Stimulated activated CD8-positive, alpha-beta memory T cell treated with anti-CD3 and anti-CD28 coated beads, Interleukin-15, amount 100 ng/mL, for 24 hours (primary cell): ENCODE results near the gene RAB33B.
"Not testable (repeated sequence)": the region's sequence is repeated elsewhere in the genome, so short reads cannot be mapped to it uniquely, and the experiment has no call there.

Experiments used
- DNase-seq: peaks from one replicate; pipeline ENCODE4 v3.0.0-alpha.2; 2020; ENCODE audit warnings: low read depth

Gene RAB33B

DNA sequence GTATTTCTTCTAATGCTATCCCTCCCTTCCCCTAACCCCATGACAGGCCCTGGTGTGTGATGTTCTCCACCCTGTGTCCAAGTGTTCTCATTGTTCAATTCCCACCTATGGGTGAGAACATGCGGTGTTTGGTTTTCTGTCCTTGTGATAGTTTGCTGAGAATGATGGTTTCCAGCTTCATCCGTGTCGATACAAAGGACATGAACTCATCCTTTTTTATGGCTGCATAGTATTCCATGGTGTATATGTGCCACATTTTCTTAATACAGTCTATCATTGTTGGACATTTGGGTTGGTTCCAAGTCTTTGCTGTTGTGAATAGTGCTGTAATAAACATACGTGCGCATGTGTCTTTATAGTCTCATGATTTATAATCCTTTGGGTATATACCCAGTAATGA, 10.6 kb downstream of the RAB33B start:
- DNase-seq: not testable (repeated sequence)

DNA sequence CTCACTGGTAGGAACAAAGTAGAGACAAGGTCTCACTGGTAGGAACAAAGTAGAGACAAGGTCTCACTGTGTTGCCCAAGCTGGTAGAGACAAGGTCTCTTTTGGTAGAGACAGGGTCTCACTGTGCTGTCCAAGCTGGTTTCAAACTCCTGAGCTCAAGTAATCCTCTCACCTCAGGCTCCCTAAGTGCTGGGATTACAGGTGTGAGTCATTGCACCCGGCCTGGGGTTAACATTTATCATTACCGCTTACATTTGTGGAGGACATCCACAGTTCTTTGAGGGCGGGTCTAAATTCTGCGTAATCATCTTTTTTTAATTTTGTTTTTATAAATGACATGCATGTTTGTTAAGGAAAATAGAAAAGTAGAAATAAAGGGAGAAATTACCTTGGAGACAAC, 12.0 kb downstream of the RAB33B start:
- DNase-seq: no peak

DNA sequence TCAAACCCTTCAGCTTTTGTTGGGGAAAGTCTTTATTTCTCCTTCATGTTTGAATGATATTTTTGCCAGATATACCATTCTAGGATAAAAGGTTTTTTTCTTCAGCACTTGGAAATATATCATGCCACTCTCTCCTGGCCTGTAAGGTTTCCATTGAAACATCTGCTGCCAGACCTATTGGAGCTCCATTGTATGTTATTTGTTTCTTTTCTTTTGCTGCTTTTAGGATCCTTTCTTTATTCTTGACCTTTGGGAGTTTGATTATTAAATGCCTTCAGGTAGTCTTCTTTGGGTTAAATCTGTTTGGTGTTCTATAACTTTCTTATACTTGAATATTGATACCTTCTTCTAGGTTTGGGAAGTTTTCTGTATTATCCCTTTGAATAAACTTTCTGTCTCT, 14.8 kb downstream of the RAB33B start:
- not testable (repeated sequence) for DNase-seq

DNA sequence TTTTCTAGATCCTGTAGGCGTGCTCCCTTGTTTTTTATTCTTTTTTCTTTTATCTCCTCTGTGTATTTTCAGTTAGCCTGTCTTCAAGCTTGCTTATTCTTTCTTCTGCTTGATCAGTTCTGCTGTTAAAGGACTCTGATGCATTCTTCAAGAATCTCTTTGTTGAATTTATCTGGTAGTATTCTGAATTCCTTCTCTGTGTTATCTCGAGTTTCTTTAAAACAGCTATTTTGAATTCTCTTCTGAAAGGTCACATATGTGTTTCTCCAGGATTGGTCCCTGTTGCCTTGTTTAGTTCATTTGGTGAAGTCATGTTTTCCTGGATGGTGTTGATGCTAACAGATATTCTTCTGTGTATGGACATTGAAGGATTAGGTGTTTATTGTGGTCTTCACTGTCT, 15.3 kb downstream of the RAB33B start:
- no peak for DNase-seq

DNA sequence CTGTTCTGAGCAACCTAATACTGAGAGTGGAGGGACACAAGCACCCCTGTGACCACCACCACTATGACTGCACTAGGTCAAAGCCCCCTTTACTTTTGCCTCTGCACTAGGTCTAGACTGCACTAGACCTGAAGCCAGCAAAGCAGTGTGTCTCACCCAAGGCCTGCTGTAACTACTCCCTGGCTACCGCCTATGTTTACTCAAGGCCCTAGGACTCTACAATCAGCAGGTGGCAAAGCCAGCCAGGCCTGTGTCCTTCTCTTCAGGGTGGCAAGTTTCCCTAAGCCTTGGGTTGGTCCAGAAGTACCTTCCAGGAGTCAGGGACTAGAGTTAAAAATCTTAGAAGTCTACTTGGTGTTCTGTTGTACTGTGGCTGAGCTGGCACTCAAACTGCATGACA, 15.9 kb downstream of the RAB33B start:
- DNase-seq: no peak

DNA sequence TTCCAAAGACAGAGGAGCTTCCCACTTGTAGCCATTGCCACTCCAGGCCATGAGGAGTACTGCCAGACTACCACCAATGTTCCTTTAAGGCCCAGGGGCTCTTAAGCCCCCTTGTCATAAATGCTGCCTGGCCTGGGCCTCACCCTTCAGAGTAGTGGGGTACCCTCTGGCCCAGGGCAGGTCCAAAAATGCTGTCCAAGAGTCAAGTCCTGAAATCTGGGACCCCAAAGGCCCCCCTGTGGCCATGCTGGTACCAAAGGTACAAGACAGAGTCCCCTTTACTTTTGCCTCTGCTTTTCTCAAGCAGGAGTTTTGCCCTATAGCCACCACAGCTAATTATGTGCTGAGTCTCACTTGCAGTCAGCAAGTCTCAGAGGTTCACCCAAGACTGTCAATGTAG, 16.4 kb downstream of the RAB33B start:
- no peak for DNase-seq

DNA sequence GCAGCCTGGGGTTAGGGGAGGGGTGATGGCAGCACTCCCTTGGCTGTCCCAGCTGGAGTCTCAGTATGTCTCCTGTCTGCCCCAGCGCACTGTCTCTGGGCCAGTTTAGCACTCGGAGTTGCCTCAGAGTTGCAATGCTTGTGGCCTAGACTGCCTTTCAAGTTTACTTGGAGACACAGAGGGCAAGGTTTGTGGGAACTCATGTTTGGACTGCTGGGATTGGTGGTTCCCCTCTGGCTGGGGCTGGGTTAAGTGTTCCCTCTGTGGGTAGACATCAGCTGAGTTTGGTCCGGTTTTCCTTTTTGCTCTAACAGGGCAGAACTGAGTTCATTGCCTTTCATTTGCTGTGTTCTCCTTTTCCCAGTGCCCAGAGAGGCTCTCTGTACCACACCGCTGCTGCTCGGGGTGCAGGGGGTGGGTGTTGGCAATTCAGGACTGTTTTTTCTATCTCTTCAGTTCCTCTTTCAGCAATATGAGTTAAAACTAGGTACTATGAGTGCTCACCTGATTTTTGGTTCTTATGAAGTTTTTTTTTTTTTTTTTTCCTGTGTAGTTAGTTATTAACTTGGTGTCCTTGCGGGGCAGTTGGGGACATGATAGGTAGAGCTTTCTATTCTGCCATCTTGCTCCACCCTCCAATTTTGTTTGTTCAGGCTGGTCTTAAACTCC, 17.2 kb downstream of the RAB33B start:
- DNase-seq: no peak

DNA sequence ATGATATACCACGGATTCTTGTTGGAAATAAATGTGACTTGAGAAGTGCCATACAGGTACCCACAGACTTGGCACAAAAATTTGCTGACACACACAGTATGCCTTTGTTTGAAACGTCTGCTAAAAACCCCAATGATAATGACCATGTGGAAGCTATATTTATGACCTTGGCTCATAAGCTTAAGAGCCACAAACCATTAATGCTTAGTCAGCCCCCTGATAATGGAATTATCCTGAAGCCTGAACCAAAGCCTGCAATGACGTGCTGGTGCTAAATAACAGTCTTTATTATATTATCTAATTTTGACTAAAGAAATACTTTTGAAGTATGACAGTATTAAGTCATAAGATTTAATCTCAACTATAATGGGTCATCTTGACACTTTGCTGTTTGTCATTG, 18.9 kb downstream of the RAB33B start:
- no peak for DNase-seq

DNA sequence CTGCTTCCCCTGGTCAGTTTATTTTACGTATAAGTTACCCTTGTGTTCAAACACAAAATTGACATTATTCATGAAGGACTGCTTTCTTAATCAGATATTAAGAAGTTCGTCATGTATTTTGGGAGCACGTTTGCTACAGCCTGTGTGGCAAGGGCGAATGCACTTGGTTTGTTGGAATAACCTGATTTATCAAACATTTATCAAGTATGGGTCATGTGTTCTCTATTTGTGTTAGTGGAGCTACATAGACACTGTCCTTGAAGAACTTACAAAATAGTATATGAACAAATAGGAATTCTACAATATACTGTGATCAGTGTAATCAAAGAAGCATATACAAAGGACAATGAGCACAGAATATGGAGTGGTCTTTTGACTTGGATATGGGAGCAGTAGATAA, 22.4 kb downstream of the RAB33B start:
- DNase-seq: no peak

DNA sequence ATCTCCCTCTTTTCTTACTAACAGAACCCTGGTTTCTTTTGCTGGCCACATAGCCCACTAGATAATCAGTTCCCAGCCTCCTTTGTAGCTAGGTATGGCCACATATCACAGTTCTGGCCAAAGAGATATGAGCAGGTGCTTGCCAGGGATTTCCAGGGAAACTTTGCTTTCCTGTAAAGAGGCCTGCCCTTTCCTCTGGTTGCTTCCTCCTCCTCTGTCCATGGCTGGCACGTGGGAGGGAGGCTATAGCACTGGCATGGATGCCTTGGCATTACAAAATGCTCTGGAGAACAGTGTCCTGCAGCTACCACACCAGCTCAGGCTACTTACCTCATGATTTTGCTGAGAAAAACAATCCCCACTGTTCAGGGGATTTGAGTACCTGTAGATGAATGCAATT, 27.5 kb downstream of the RAB33B start:
- DNase-seq: no peak

DNA sequence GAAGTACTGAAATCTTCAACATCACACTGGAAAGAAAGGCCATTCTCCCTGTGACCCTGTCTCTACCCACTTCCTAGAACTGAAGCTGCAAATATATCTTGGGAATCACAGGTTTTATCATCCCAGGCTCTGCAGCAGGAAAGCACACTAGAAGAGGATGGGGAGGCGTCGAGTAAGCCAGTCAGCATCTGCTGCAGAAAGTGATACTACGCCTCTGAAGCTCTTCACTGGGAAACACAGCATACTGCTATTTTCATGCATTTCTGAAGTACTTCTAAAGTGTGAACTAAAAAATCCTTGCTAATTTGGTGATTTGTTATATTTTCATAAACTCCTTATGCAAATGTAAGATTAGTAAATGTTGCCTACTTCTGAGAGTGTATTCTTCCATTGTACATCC, 29.1 kb downstream of the RAB33B start:
- DNase-seq: no peak

DNA sequence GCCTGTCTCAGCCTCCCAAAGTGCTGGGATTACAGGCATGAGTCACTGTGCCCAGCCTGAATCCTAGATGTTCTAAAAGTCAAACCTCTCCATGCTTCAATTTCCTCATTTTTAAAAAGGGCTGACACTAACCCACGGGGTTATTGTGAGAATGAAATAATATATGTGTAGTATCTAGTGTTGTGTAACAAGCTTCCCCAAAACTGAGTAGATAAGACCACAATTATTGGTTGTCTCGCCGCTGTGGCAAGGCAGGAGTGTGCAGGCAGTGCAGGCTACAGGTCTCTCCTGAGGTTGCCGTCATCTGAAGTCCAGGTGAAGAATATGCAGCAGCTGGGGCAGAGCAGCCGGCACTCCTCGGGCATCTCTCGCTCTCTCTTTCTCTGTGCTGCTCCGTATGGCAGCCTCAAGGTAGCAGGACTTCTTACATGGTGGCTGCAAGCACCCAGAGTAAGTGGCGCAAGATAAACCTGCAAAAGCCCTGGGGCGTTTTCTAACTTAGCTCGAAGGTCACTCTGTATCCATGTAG, 30.9 kb downstream of the RAB33B start:
- DNase-seq: no peak

DNA sequence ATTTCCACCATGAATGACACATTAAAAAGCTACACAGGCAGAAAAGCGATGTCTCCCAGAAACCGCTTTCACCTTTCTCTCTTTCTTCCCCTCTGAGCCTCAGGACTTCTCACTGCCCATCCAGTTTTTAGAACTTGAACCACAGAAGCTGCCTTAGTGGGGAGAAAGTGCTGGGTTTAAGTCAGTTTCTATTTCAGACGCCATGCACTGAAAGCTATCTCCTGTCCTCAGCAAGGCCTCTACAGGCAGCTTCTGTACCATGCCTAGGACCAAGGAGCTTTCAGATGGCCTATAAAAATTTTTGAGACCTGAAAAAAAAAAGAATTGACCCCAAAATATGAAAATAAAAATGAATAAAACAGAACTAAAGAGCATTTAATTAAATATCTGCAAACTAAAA, 34.5 kb downstream of the RAB33B start:
- DNase-seq: no peak

DNA sequence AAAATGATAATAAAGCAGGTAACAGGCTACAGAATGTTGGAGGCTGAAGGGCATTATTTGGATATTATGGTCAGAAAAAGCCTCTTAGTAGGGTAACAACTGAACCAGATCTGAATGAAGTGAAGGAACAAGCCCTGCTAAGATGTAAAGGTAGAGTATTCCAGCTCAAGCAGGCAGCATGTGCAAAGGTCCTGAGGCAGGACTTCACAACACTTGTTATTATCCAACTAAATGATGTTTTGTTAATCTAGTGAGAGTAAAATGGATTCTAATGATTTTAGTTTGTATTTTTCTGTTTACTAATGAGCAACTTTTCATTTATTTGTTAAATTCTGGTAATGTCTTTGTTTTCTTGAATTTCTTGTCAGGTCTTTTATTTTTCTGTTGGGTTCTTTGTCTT, 35.7 kb downstream of the RAB33B start:
- DNase-seq: no peak

DNA sequence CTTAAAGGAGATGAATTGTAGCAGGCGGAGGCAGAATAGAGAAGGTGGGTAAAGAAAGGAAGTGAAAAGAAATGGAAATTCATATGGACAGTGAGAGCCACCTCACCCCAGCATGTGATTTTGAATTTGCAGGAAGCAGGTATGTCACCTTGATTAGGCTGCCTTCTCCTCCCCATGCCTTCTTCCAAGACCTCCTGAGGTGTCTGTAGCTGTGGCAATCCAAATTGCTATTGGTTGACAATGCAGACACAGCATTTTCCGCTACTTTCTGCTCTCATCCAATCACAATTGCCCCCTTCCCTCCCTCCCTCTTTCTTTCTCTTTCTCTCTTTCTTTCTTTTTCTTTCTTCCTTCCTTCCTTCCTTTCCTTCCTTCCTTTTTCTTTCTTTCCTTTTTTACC, 38.5 kb downstream of the RAB33B start:
- DNase-seq: no peak

DNA sequence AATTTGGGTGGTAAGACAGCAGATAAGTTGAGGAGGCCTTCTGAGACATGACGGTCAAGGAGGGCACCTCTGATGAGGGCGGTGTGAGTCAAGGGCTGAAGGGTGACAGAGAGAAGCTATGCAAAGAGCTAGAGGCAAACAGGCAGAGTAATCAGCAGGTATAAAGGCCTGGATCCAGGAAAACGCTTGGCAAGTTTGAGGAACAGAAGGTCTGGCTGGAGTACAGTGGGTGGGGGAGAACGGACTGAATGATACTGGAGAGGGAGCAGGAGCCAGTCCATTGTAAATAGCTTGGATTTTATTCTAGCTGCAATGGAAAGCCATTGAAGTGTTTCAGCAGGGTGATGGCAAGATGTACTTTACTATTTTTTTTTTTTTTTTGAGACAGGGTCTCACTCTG, 39.3 kb downstream of the RAB33B start:
- DNase-seq: no peak

DNA sequence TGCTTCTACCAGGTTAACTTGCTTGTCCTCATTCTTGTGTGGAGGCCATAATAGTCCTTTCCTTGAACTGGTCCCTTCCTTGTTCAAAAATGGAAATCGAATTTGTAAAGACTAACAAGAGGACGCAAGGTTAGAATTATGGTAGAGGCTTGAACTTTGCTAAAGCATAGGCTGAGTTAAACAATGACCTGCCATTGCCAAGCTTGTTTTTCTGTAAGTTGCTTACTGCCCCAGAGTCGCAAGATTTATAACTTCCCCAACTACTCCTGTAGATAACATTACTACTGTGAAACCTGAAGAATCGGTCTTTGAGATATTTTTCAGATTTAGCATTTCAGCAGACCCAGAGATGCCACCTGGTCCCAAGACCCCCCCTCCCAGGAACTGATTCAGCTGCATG, 45.3 kb downstream of the RAB33B start:
- no peak for DNase-seq

DNA sequence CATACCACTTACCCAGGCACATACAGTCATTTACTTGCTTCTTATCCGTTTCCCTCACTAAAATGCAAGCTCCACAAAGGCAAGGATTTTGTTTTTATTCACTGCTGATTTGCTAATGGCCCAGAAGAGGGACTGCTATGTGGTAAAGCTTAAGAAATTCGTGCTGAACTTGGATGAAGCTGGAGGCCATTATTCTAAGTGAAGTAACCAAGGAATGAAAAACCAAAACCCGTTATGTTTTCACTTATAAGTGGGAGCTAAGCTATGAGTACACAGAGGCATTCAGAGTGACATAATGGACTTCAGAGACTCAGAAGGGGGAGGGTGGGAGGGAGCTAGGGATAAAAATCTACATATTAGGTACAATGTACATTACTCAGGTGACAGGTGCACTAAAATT, 47.2 kb downstream of the RAB33B start:
- no peak for DNase-seq

DNA sequence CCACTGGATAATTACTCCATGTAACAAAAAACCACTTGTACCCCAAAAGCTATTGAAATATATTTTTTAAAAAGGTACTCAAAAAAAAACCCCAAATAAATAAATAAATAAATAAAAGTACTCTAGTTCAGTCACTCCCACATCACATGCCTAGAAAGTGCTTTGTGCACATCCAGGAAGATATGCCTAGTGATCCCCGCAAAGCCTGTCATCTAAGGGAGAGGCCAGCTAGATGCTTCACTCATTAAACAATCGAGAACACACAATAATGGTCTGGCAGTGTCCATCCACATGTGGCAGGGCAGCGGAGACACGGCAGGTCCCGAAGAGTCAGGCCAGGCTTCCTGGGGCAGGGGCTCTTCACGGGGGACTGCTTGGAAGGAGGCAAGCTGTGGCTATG, 47.6 kb downstream of the RAB33B start:
- no peak for DNase-seq

DNA sequence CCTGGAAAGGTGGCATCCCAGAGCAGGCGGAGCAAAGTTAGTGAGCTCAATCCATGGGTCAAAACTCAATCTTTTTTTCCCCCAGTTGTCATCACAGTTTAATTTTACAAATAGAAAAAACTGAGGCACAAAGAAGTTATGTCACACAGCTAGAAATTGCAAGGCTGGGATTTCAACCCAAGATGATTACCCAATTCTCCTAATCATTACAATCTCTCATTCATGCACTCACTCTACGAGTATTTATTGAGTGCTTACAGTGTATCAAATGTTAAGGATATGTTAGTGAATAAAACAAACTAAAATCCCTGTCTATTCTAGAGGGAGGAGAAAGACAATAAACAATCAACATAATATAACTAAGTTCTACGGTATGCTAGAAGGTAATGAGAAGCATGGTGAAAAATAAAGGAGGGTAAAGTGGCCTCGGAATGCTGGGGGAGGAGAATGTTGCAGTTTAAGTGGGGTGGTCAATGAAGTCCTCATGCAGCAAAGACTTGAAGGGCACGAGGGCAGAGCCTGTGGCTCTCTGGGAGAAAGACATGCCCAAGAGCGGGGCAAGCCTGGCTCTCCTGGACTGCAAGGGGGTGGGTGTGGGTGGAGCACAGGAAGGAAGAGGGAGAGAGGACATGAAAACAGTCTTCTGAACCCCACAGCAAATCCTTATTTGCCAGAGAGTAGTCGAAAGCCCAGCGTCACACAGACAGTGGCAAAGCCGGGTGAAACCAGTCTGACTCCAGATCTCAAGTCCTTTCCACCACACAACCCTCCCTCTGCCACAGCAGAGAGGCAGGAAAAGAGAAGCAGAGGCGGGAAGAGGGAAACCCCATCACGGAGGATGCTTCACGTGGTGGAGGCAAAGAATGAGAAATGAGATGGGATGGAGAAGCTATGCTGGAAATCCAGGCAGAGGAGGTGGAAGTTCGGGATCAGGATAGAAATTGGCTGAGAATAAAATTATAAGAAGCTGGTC, 48.3 kb downstream of the RAB33B start:
- no peak for DNase-seq

DNA sequence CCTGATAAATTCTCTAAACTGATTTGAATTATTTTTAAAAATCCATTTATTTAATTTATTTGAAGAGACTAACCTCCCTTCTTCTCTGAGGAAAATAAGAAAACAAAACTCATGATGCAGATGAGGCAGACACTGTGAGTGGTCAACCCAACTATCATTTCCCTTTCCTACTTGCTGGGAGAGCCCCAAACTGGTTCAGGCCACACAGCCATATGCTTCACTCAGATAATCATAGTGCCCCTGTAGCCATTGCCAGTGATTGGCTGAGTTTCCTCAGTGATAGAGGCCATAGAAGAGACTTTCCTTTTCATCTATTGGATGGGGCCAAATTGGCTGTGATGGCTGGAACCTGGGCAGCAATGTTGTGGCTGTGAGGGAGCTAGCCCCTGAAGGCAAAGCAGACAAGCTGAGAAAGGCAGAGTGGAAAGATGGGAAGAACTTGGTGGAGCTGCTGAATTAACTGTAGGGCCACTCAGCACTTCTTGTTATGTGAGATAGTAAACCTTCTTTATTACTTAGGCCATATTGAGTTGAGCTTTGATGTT, 49.8 kb downstream of the RAB33B start:
- no peak for DNase-seq

DNA sequence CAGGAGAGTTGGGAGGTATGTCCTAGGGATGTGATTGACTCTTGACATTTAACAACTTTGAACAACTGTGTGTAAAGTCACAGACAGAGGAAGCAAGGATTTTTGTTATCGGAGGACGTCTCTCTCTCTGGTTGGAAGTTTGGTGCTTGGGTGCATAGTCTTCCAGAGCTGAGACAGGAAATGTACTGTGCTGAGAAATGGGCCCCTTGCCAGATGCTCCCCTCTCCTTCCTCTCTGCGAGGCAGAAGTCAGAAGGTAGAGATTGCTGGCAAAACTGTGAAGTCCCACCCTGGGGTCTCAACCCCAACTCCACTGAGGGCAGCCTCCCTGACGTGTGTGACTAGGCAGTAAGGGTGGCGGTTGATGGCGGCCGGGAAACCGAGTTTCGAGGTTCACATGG, 52.9 kb downstream of the RAB33B start:
- no peak for DNase-seq
